DND-41 (cell line): ENCODE results near the gene HPCAL1.

Source experiments
- ATAC-seq: fragments of 200-7000 bp; cut with Tn5 transposase; 3 replicates; pipeline ENCODE4 v1.9.1; 2021; ENCODE audit warnings: low read depth; ENCODE audit not compliant: insufficient read depth
- DNase-seq: peaks from one replicate; pipeline ENCODE4 v3.0.0-alpha.2; 2020
- H2AFZ ChIP-seq: 2 replicates; pipeline ENCODE4 v1.6.0; 2012; ENCODE audit warnings: low read depth, low read length
- H3K27ac ChIP-seq: 2 replicates; pipeline ENCODE4 v1.5.1; 2012; ENCODE audit warnings: low read length, inconsistent platforms
- H3K27me3 ChIP-seq: fragments of 200-600 bp; sonication (generic); 2 replicates; pipeline ENCODE4 v1.6.0; 2012; ENCODE audit warnings: low read length, mild to moderate bottlenecking, inconsistent platforms; ENCODE audit not compliant: insufficient read depth, poor library complexity
- H3K36me3 ChIP-seq: 2 replicates; pipeline ENCODE4 v1.5.1; 2012; ENCODE audit warnings: low read length, inconsistent platforms; ENCODE audit not compliant: insufficient read depth
- H3K4me1 ChIP-seq: 2 replicates; pipeline ENCODE4 v1.5.1; 2012; ENCODE audit warnings: mild to moderate bottlenecking, low read length; ENCODE audit not compliant: insufficient read depth
- H3K4me2 ChIP-seq: 2 replicates; pipeline ENCODE4 v1.6.0; 2012; ENCODE audit warnings: mild to moderate bottlenecking, moderate library complexity, low read length, inconsistent platforms; ENCODE audit not compliant: insufficient read depth
- H3K4me3 ChIP-seq, 2 experiments: fragments of 200-600 bp in 1 of 2; shearing (Covaris generic) in 1 of 2; 2 replicates each; pipeline ENCODE4 v1.5.1; 2012 to 2016; ENCODE audit warnings: inconsistent platforms in 2 of 2, low read length in 2 of 2, mild to moderate bottlenecking in 2 of 2, low read depth in 1 of 2, moderate library complexity in 1 of 2
- H3K79me2 ChIP-seq: 2 replicates; pipeline ENCODE4 v1.6.0; 2012; ENCODE audit warnings: low read length, inconsistent platforms; ENCODE audit not compliant: insufficient read depth
- H3K9ac ChIP-seq: 2 replicates; pipeline ENCODE4 v1.6.0; 2012; ENCODE audit warnings: low read depth, mild to moderate bottlenecking, inconsistent platforms, low read length, moderate library complexity
- H3K9me3 ChIP-seq: 2 replicates; pipeline ENCODE4 v1.5.1; 2012; ENCODE audit warnings: low read length, moderate library complexity, mild to moderate bottlenecking, inconsistent platforms; ENCODE audit not compliant: insufficient read depth, severe bottlenecking
- H4K20me1 ChIP-seq: 2 replicates; pipeline ENCODE4 v1.6.0; 2012; ENCODE audit warnings: low read length; ENCODE audit not compliant: insufficient read depth
- EZH2 ChIP-seq: IDR thresholded peaks from 3 replicates; pipeline ENCODE4 v1.6.1; 2012; ENCODE audit warnings: borderline replicate concordance, low read depth, mild to moderate bottlenecking, moderate library complexity, low read length, inconsistent platforms; ENCODE audit not compliant: severe bottlenecking
- TF ChIP-seq, protein P1 (sequence below): IDR thresholded peaks from 2 replicates; pipeline ENCODE4 v1.5.1; 2012; ENCODE audit warnings: borderline replicate concordance, low read length, moderate library complexity, mild to moderate bottlenecking; ENCODE audit not compliant: poor library complexity, severe bottlenecking; ENCODE audit errors: extremely low read depth

HPCAL1 gene

DNA sequence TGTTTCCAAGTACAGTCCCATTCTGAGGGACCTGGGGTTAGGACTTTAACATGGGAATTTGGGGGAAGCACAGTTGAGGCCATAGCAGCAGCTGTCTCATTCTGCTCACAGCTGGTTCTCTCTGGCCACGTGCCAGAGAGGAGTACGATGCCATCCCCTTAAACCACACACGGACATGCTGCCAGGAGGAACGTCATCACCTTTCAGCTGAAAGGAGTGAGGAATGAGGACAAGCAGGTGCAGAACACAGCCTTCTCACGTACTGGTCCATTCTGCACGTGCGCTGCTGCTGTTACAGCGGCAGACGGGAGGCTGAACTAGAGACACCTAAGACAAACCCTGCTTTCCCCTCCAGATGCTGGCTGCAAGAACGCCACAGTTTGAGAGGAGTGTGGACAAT lies 111.9 kb downstream of the HPCAL1 start:
- H3K4me3 ChIP-seq, result no peak overlapping the region
- TF ChIP-seq, protein P1, sequence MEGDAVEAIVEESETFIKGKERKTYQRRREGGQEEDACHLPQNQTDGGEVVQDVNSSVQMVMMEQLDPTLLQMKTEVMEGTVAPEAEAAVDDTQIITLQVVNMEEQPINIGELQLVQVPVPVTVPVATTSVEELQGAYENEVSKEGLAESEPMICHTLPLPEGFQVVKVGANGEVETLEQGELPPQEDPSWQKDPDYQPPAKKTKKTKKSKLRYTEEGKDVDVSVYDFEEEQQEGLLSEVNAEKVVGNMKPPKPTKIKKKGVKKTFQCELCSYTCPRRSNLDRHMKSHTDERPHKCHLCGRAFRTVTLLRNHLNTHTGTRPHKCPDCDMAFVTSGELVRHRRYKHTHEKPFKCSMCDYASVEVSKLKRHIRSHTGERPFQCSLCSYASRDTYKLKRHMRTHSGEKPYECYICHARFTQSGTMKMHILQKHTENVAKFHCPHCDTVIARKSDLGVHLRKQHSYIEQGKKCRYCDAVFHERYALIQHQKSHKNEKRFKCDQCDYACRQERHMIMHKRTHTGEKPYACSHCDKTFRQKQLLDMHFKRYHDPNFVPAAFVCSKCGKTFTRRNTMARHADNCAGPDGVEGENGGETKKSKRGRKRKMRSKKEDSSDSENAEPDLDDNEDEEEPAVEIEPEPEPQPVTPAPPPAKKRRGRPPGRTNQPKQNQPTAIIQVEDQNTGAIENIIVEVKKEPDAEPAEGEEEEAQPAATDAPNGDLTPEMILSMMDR, result no peak
- no peak for TF ChIP-seq EZH2
- H3K27ac ChIP-seq, result no peak overlapping the region
- H3K27me3 ChIP-seq, result no peaks in the 10 kb centered on the region
- no peaks in the 10 kb centered on the region for H3K79me2 ChIP-seq
- 0 out of 2 replicates have a peak, but pooled peaks cover 7% of the 10 kb centered on the region for H4K20me1 ChIP-seq
- ATAC-seq (no peak), DNase-seq (no peak)
- H3K4me1 ChIP-seq, result no peaks in the 10 kb centered on the region; the same call in 1 of the 2 replicates
- no peaks in the 10 kb centered on the region for H3K9me3 ChIP-seq
- no peaks in the 10 kb centered on the region for H3K36me3 ChIP-seq
- no peak overlapping the region for H3K4me2 ChIP-seq
- no peak overlapping the region for H2AFZ ChIP-seq
- no peak overlapping the region for H3K9ac ChIP-seq

DNA sequence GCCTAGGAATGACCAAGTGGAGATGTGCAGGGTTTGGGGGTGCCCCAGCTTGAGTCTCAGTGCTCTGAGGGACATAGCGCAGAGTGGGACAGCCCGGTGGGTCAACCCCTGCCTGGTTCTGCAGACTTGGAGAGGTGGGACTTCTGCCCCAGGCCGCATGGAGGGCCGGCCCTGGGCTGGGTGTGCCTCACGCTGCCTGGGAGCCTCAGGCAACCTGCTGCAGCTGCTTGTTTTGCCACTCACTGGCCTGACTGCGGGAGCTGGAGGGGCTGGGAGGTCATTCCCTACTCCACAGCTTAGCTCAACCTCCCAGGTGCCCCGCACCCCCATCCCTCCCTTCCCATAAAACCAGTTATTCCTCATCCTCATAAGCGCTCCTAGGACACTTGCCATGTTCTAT lies 112.3 kb downstream of the HPCAL1 start:
- no peak overlapping the region for H3K27ac ChIP-seq
- H3K4me1 ChIP-seq, result no peaks in the 10 kb centered on the region; the same call in 1 of the 2 replicates
- H2AFZ ChIP-seq, result no peak overlapping the region
- H3K4me2 ChIP-seq, result no peak overlapping the region
- H3K4me3 ChIP-seq, result no peak overlapping the region
- 0 out of 2 replicates have a peak, but pooled peaks cover 7% of the 10 kb centered on the region for H4K20me1 ChIP-seq
- H3K79me2 ChIP-seq, result no peaks in the 10 kb centered on the region
- no peak for TF ChIP-seq EZH2
- TF ChIP-seq, protein P1, result no peak
- H3K36me3 ChIP-seq, result no peaks in the 10 kb centered on the region
- DNase-seq, result no peak
- ATAC-seq, result no peak
- H3K9ac ChIP-seq, result no peak overlapping the region
- H3K9me3 ChIP-seq, result no peaks in the 10 kb centered on the region
- H3K27me3 ChIP-seq, result no peaks in the 10 kb centered on the region

DNA sequence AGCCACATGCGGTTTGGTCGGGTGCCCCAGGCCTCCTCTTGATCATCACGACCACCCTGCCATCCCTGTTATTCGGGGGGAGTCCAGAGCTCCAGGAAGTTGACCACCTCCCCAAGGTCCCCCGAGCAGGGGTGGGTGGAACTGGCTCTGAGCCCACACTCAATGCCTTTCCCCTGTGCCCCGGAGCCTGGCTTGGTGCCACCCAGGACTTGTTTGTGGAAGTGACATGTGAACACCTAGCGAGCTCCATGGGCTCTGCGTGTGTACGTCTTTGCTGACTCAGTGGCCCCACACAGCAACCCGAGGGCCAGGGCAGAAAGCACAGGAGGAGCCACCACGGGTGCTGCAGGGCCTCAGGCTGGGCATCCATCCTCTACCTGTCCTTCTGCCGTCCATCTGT lies 112.9 kb downstream of the HPCAL1 start:
- TF ChIP-seq, protein P1, result no peak
- TF ChIP-seq EZH2, result no peak
- H3K9ac ChIP-seq, result no peak overlapping the region
- no peak overlapping the region for H3K4me3 ChIP-seq
- no peaks in the 10 kb centered on the region for H3K36me3 ChIP-seq
- H2AFZ ChIP-seq, result no peak overlapping the region
- DNase-seq, result no peak
- H3K4me1 ChIP-seq, result no peaks in the 10 kb centered on the region; the same call in 1 of the 2 replicates
- H3K79me2 ChIP-seq, result no peaks in the 10 kb centered on the region
- H3K27ac ChIP-seq, result no peak overlapping the region
- H3K4me2 ChIP-seq, result no peak overlapping the region
- no peak for ATAC-seq
- no peaks in the 10 kb centered on the region for H3K9me3 ChIP-seq
- H3K27me3 ChIP-seq, result no peaks in the 10 kb centered on the region
- 0 out of 2 replicates have a peak, but pooled peaks cover 7% of the 10 kb centered on the region for H4K20me1 ChIP-seq
